Left lung (tissue), 10 donors: ENCODE results near the gene RIOX2. TPM values are rescaled to one million over a fixed set of nuclear protein-coding genes. Genes with fewer than 3 reads are reported as not detected.

Experiments used
- ATAC-seq: fragments of 200-7000 bp; cut with Tn5 transposase; one replicate; pipeline ENCODE4 v1.9.1; 2020; ENCODE audit warnings: moderate library complexity
- DNase-seq, 4 donors: peaks; one replicate each; pipeline ENCODE4 v3.0.0-alpha.2; 2013 to 2020
- H3K27ac ChIP-seq, 2 donors: fragments of 200-600 bp; sonication (generic) in 1 of 2; one replicate each; pipeline versions ENCODE4 v1.5.0 to v1.8.0; 2020 to 2021
- H3K27me3 ChIP-seq, 2 donors: fragments of 200-600 bp; sonication (generic) in 1 of 2; one replicate each; pipeline versions ENCODE4 v1.5.0 to v1.8.0; 2020 to 2021
- H3K36me3 ChIP-seq, 2 donors: fragments of 200-600 bp; sonication (generic) in 1 of 2; one replicate each; pipeline versions ENCODE4 v1.5.0 to v1.8.0; 2020 to 2021
- H3K4me1 ChIP-seq, 2 donors: fragments of 200-600 bp; one replicate each; pipeline ENCODE4 v1.8.0; 2021
- H3K4me3 ChIP-seq, 2 donors: fragments of 200-600 bp; sonication (generic) in 1 of 2; one replicate each; pipeline versions ENCODE4 v1.5.0 to v1.8.0; 2020 to 2021; ENCODE audit warnings: mild to moderate bottlenecking in 1 of 2
- H3K9me3 ChIP-seq, 2 donors: fragments of 200-600 bp; sonication (generic) in 1 of 2; one replicate each; pipeline versions ENCODE4 v1.5.0 to v1.8.0; 2020 to 2021
- intact Hi-C, 2 donors: fragments of 100-400 bp; cut with DNase I; formaldehyde crosslinking; loops; one replicate each; pipeline versions ENCODE4 v1.11.2 to v1.14.2; 2022
- polyA plus RNA-seq, 6 donors: library from polyadenylated mRNA; unstranded; fragments of 120-200 nt; gene quantifications; one replicate each; pipeline ENCODE4 v1.2.1, GENCODE V29; 2013; ENCODE audit not compliant: insufficient read length in 6 of 6
- total RNA-seq, 2 donors: library from RNA; stranded (reverse); fragmentation: NEBNext Ultra II Directional; extraction: Animal tissue kit (Norgen Biotek cat#: 25700); gene quantifications; one replicate each; pipeline ENCODE4 v1.2.1, GENCODE V29; 2021
- TF ChIP-seq, protein P1 (sequence below), 2 donors: fragments of 200-600 bp; sonication (generic) in 1 of 2; IDR thresholded peaks; one replicate each; pipeline versions ENCODE4 v1.5.0 to v1.8.0; 2021; ENCODE audit warnings: antibody characterized with exemption in 2 of 2
- donor health status: DM: no; HTN: yes; CAD: no.
- donor health status: DM: no; HTN: no; CAD: no.

Gene RIOX2
- total and polyA plus RNA-seq, 8 donors: 16.6 to 44.3 (median 35.7) TPM

- Histone ChIP-seq H3K27ac (no peak overlapping the region), H3K36me3 (peaks cover 4 to 26% of the 10 kb centered on the region in 2 donors), H3K27me3 (no peaks in the 10 kb centered on the region), H3K4me3 (no peak overlapping the region), H3K4me1 (peaks cover 0 to 9% of the 10 kb centered on the region in 2 donors), H3K9me3 (no peaks in the 10 kb centered on the region)
- intact Hi-C loops: no loop called here
- DNase-seq (no peak), ATAC-seq (no peak)
- TF ChIP-seq, protein P1, sequence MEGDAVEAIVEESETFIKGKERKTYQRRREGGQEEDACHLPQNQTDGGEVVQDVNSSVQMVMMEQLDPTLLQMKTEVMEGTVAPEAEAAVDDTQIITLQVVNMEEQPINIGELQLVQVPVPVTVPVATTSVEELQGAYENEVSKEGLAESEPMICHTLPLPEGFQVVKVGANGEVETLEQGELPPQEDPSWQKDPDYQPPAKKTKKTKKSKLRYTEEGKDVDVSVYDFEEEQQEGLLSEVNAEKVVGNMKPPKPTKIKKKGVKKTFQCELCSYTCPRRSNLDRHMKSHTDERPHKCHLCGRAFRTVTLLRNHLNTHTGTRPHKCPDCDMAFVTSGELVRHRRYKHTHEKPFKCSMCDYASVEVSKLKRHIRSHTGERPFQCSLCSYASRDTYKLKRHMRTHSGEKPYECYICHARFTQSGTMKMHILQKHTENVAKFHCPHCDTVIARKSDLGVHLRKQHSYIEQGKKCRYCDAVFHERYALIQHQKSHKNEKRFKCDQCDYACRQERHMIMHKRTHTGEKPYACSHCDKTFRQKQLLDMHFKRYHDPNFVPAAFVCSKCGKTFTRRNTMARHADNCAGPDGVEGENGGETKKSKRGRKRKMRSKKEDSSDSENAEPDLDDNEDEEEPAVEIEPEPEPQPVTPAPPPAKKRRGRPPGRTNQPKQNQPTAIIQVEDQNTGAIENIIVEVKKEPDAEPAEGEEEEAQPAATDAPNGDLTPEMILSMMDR (IDR thresholded peaks at IDR 0.05): no peak
These were observed 11.1 kb downstream of the RIOX2 start for GRCh38 chr3:97960993-97961766.

GRCh38 chr3:97960551-97960950, 11.7 kb downstream of the RIOX2 start:
- ATAC-seq (no peak), DNase-seq (no peak)
- intact Hi-C loops: no loop called here
- Histone ChIP-seq H3K4me3 (no peak overlapping the region), H3K9me3 (no peaks in the 10 kb centered on the region), H3K36me3 (peaks cover 4 to 23% of the 10 kb centered on the region in 2 donors), H3K27ac (no peak overlapping the region), H3K27me3 (no peaks in the 10 kb centered on the region), H3K4me1 (peaks cover 0 to 9% of the 10 kb centered on the region in 2 donors)
- TF ChIP-seq, protein P1 (IDR thresholded peaks at IDR 0.05): no peak

DNA sequence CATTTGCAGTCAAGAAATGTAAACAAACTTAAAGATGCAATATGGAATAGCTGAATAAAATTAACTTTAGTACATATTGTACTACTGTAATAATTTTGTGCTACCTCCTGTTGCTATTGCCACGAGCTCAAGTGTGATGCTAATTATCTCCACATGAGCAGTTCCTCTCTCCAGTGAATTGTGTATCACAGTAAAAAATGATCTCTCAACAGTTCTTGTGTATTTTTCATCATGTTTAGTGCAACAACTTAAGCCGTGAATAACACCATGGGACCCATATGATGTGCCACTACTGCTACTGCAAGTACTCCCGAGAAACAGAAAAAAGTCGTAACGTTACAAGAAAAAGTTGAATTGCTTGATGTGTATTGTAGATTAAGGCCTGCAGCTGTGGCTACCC, 12.4 kb downstream of the RIOX2 start:
- Histone ChIP-seq H3K9me3 (no peaks in the 10 kb centered on the region), H3K4me1 (peaks cover 0 to 9% of the 10 kb centered on the region in 2 donors), H3K27me3 (no peaks in the 10 kb centered on the region), H3K4me3 (no peak overlapping the region), H3K27ac (no peak overlapping the region), H3K36me3 (peaks cover 4 to 25% of the 10 kb centered on the region in 2 donors)
- intact Hi-C loops: no loop called here
- ATAC-seq (no peak), DNase-seq (no peak)
- TF ChIP-seq, protein P1 (IDR thresholded peaks at IDR 0.05): no peak

GRCh38 chr3:97958796-97959195, 13.4 kb downstream of the RIOX2 start:
- DNase-seq (no peak), ATAC-seq (no peak)
- Histone ChIP-seq H3K4me1 (peaks cover 0 to 17% of the 10 kb centered on the region in 2 donors), H3K27me3 (no peaks in the 10 kb centered on the region), H3K36me3 (peaks cover 4 to 36% of the 10 kb centered on the region in 2 donors), H3K9me3 (no peaks in the 10 kb centered on the region), H3K27ac (no peak overlapping the region), H3K4me3 (no peak overlapping the region)
- intact Hi-C loops: no loop called here
- TF ChIP-seq, protein P1 (IDR thresholded peaks at IDR 0.05): no peak

- ATAC-seq (no peak), DNase-seq (no peak)
- peaks cover 0 to 17% of the 10 kb centered on the region in 2 donors for H3K4me1 ChIP-seq
- intact Hi-C loops: no loop called here
- H3K27ac ChIP-seq: no peak overlapping the region
- H3K36me3 ChIP-seq: peaks cover 4 to 40% of the 10 kb centered on the region in 2 donors
- no peaks in the 10 kb centered on the region for H3K27me3 ChIP-seq
- H3K9me3 ChIP-seq: no peaks in the 10 kb centered on the region
- TF ChIP-seq, protein P1 (IDR thresholded peaks at IDR 0.05): no peak
- no peak overlapping the region for H3K4me3 ChIP-seq
These were observed 13.8 kb downstream of the RIOX2 start for GRCh38 chr3:97958396-97958795.
